ENCODE results near the gene ZNF200. TPM values are rescaled to one million over a fixed set of nuclear protein-coding genes. Genes with fewer than 3 reads are reported as not detected.
"Not testable (repeated sequence)": the region's sequence is repeated elsewhere in the genome, so short reads cannot be mapped to it uniquely, and the experiment has no call there.

Gene ZNF200
- total RNA-seq, 1 donor from 2014 or later = 12.4 TPM

- TF ChIP-seq CTCF (conservative IDR thresholded peaks at IDR 0.05) = no peak
- Mint-ChIP-seq H3K4me3 (no peak overlapping the region), H3K27ac (no peak overlapping the region), H3K4me1 (ENCODE audit: unreplicated experiment) (no peaks in the 10 kb centered on the region), H3K27me3 (peaks cover 54% of the 10 kb centered on the region), H3K9me3 (peaks cover 10% of the 10 kb centered on the region), H3K36me3 (no peaks in the 10 kb centered on the region)
- DNase-seq (ENCODE audit: extremely low spot score, unreplicated experiment) = no peak
These were observed 31.9 kb downstream of the ZNF200 start for GRCh38 chr16:3202903-3203539.

- no peak for DNase-seq (ENCODE audit: extremely low spot score, unreplicated experiment)
- Mint-ChIP-seq H3K9me3 (no peaks in the 10 kb centered on the region), H3K4me3 (no peak overlapping the region), H3K27me3 (peaks cover 78% of the 10 kb centered on the region), H3K27ac (no peak overlapping the region), H3K4me1 (ENCODE audit: unreplicated experiment) (no peaks in the 10 kb centered on the region), H3K36me3 (no peaks in the 10 kb centered on the region)
- no peak for TF ChIP-seq CTCF (conservative IDR thresholded peaks at IDR 0.05)
These were observed 36.5 kb downstream of the ZNF200 start for GRCh38 chr16:3198334-3199072.

- H3K4me1 Mint-ChIP-seq (ENCODE audit: unreplicated experiment); H3K4me3 Mint-ChIP-seq; H3K36me3 Mint-ChIP-seq; H3K27ac Mint-ChIP-seq; H3K9me3 Mint-ChIP-seq; DNase-seq (ENCODE audit: extremely low spot score, unreplicated experiment): not testable (repeated sequence)
- peaks cover 78% of the 10 kb centered on the region for H3K27me3 Mint-ChIP-seq
These were observed 37.1 kb downstream of the ZNF200 start for GRCh38 chr16:3197694-3198333.

GRCh38 chr16:3195975-3196374 lies 39.0 kb downstream of the ZNF200 start:
- Mint-ChIP-seq H3K36me3 (no peaks in the 10 kb centered on the region), H3K4me1 (ENCODE audit: unreplicated experiment) (peaks cover 4% of the 10 kb centered on the region), H3K27ac (no peak overlapping the region), H3K27me3 (peaks cover 81% of the 10 kb centered on the region), H3K9me3 (no peaks in the 10 kb centered on the region), H3K4me3 (no peak overlapping the region)
- no peak for TF ChIP-seq CTCF (conservative IDR thresholded peaks at IDR 0.05)
- DNase-seq (ENCODE audit: extremely low spot score, unreplicated experiment) = no peak

GRCh38 chr16:3194792-3195191 lies 40.2 kb downstream of the ZNF200 start:
- H3K27me3 Mint-ChIP-seq = peaks cover 81% of the 10 kb centered on the region
- DNase-seq (ENCODE audit: extremely low spot score, unreplicated experiment) = no peak
- no peaks in the 10 kb centered on the region for H3K9me3 Mint-ChIP-seq
- H3K27ac Mint-ChIP-seq = no peak overlapping the region
- TF ChIP-seq CTCF (conservative IDR thresholded peaks at IDR 0.05) = no peak
- H3K4me3 Mint-ChIP-seq = no peak overlapping the region
- no peaks in the 10 kb centered on the region for H3K36me3 Mint-ChIP-seq
- H3K4me1 Mint-ChIP-seq (ENCODE audit: unreplicated experiment) = peaks cover 16% of the 10 kb centered on the region
